GM12878 (cell line): Measurements from ENCODE around the gene KCNQ1. TPM values are rescaled to one million over a fixed set of nuclear protein-coding genes. Genes with fewer than 3 reads are reported as not detected.

Source experiments
- ATAC-seq: fragments of 200-7000 bp; cut with Tn5 transposase; 3 replicates; pipeline ENCODE4 v1.9.1; 2020; ENCODE audit warnings: mild to moderate bottlenecking, moderate library complexity
- BruUV-seq: library from RNA; stranded (reverse); fragments of 400-500 nt; replicated peaks from 2 replicates; lab custom pipeline; 2021; lab: Mats Ljungman, UMichigan
- CTCF ChIA-PET: fragments of 300-600 bp; sonication (Branson Sonifier 250); formaldehyde crosslinking; extraction: SDS; loops from one replicate; lab custom pipeline; 2021; ENCODE audit warnings: inconsistent platforms; lab: Yijun Ruan, JAX
- POLR2A ChIA-PET: fragments of 350-600 bp; formaldehyde crosslinking; extraction: SDS; loops from one replicate; lab custom pipeline; 2021; ENCODE audit warnings: inconsistent platforms; lab: Charles Lee
- RAD21 ChIA-PET: fragments of 300-600 bp; sonication (Branson Sonifier 250); formaldehyde crosslinking; loops from one replicate; lab custom pipeline; 2023; ENCODE audit warnings: antibody characterized with exemption; ENCODE audit not compliant: unreplicated experiment; lab: Charles Lee
- SMC1A ChIA-PET: fragments of 300-600 bp; sonication (Branson Sonifier 250); formaldehyde crosslinking; loops from one replicate; lab custom pipeline; 2023; ENCODE audit not compliant: unreplicated experiment, uncharacterized antibody; lab: Charles Lee
- DNase-seq: peaks from one replicate; pipeline ENCODE4 v3.0.0-alpha.2; 2011; ENCODE audit warnings: low read depth, low spot score
- FAIRE-seq: peaks from 3 replicates; lab custom pipeline; 2011; peaks lifted over from hg19 to GRCh38; lab: Jason Lieb, UNC
- H2AFZ ChIP-seq: 2 replicates; pipeline ENCODE4 v1.6.0; 2011; ENCODE audit warnings: low read depth, low read length, control low read depth; ENCODE audit not compliant: control insufficient read depth
- H3K27ac ChIP-seq: 2 replicates; pipeline ENCODE4 v1.5.1; 2011; ENCODE audit warnings: control low read depth; ENCODE audit not compliant: control insufficient read depth, insufficient read depth
- H3K27me3 ChIP-seq, 2 experiments: replicated peaks in 1 of 2; 2 replicates each; pipeline versions ENCODE4 v1.6.0 to v1.6.1; 2011; ENCODE audit warnings: low read length in 1 of 2; ENCODE audit not compliant: control insufficient read depth in 2 of 2, insufficient read depth in 2 of 2
- H3K36me3 ChIP-seq, 2 experiments: 2 replicates each; pipeline ENCODE4 v1.5.1; 2011; ENCODE audit warnings: low read length in 1 of 2; ENCODE audit not compliant: control insufficient read depth in 2 of 2, insufficient read depth in 2 of 2
- H3K4me1 ChIP-seq: 2 replicates; pipeline ENCODE4 v1.6.1; 2011; ENCODE audit warnings: mild to moderate bottlenecking, low read length, moderate library complexity, mixed read lengths; ENCODE audit not compliant: control insufficient read depth, insufficient read depth
- H3K4me2 ChIP-seq: 2 replicates; pipeline ENCODE4 v1.6.0; 2011; ENCODE audit warnings: control low read depth; ENCODE audit not compliant: control insufficient read depth, insufficient read depth
- H3K4me3 ChIP-seq: fragments of 200-600 bp; sonication (generic); 2 replicates; pipeline ENCODE4 v1.5.1; 2016
- H3K79me2 ChIP-seq: 2 replicates; pipeline ENCODE4 v1.6.0; 2011; ENCODE audit warnings: low read length; ENCODE audit not compliant: control insufficient read depth, insufficient read depth
- H3K9ac ChIP-seq: 2 replicates; pipeline ENCODE4 v1.8.0; 2011; ENCODE audit warnings: low read length, control low read depth, mixed read lengths; ENCODE audit not compliant: control insufficient read depth, insufficient read depth
- H3K9me3 ChIP-seq: replicated peaks from 3 replicates; pipeline ENCODE4 v1.5.1; 2011; ENCODE audit warnings: mild to moderate bottlenecking, low read length; ENCODE audit not compliant: control insufficient read depth, insufficient read depth
- H4K20me1 ChIP-seq: 2 replicates; pipeline ENCODE4 v1.6.0; 2011; ENCODE audit not compliant: control insufficient read depth, insufficient read depth
- BACH1 ChIP-seq: fragments of 450-650 bp; IDR thresholded peaks from 2 replicates; pipeline ENCODE4 v1.6.1; 2017; ENCODE audit warnings: mild to moderate bottlenecking, borderline replicate concordance
- BCLAF1 ChIP-seq: fragments of 450-650 bp; IDR thresholded peaks from 2 replicates; pipeline ENCODE4 v1.6.1; 2017; ENCODE audit warnings: antibody characterized with exemption, mild to moderate bottlenecking, moderate library complexity
- E2F8 ChIP-seq: fragments of 450-650 bp; IDR thresholded peaks from 2 replicates; pipeline ENCODE4 v1.6.1; 2018; ENCODE audit warnings: mild to moderate bottlenecking, low read depth, moderate library complexity; ENCODE audit not compliant: partially characterized antibody
- IRF5 ChIP-seq: fragments of 450-650 bp; IDR thresholded peaks from 2 replicates; pipeline ENCODE4 v1.6.1; 2017; ENCODE audit warnings: borderline replicate concordance
- MEF2A ChIP-seq: IDR thresholded peaks from 2 replicates; pipeline ENCODE4 v1.6.1; 2011; ENCODE audit warnings: low read depth, mild to moderate bottlenecking, low read length, moderate library complexity; ENCODE audit not compliant: insufficient read depth
- SIX5 ChIP-seq: IDR thresholded peaks from 2 replicates; pipeline ENCODE4 v1.6.1; 2011; ENCODE audit warnings: mild to moderate bottlenecking, low read depth, low read length, moderate library complexity; ENCODE audit not compliant: severe bottlenecking
- SKIL ChIP-seq: fragments of 450-650 bp; IDR thresholded peaks from 2 replicates; pipeline ENCODE4 v1.6.1; 2017; ENCODE audit warnings: mild to moderate bottlenecking, low read depth, inconsistent platforms; ENCODE audit not compliant: poor library complexity, severe bottlenecking
- ZNF592 ChIP-seq: fragments of 450-650 bp; IDR thresholded peaks from 2 replicates; pipeline ENCODE4 v1.6.1; 2017; ENCODE audit warnings: mild to moderate bottlenecking, moderate library complexity
- WGBS: methylation state at CpG from one replicate; pipeline ENCODE4 v1.1.6; 2016; ENCODE audit warnings: low lambda C conversion rate; ENCODE audit not compliant: insufficient replicate concordance, insufficient coverage; ENCODE audit errors: missing lambda C conversion rate; 5-methylcytosine and 5-hydroxymethylcytosine counted together
- in situ Hi-C: fragments of 300-500 bp; cut with MboI; formaldehyde crosslinking; loops from 9 replicates; pipeline ENCODE4 v1.14.3; 2018; ENCODE audit warnings: mixed read lengths
- intact Hi-C: fragments of 100-400 bp; cut with micrococcal nuclease; formaldehyde crosslinking; loops from one replicate; pipeline ENCODE4 v1.14.2; 2022; ENCODE audit not compliant: unreplicated experiment
- polyA plus RNA-seq, 11 experiments: library from polyadenylated mRNA; depleted of rRNA in 4 of 11; unstranded in 6 of 11; stranded (reverse) in 5 of 11; fragments of >200 nt; fragmentation: Nextera tagmentation in 4 of 11; fragmentation: Illumina TruSeq in 1 of 11; extraction: Ambion mirVana in 4 of 11; extraction: Trizol in 1 of 11; gene quantifications; 1 replicate in 1 of 11; 2 replicates in 10 of 11; pipeline versions ENCODE4 v1.2.1 to v1.2.3, GENCODE V29; 2011 to 2016; ENCODE audit warnings: inconsistent platforms in 2 of 11, missing spikeins in 2 of 11, low read depth in 1 of 11
- total RNA-seq, 4 experiments: library from RNA; depleted of rRNA in 3 of 4; stranded (reverse); fragments of >200 nt in 3 of 4; fragmentation: Illumina TruSeq in 1 of 4; extraction: Trizol in 1 of 4; gene quantifications; 2 replicates each; pipeline versions ENCODE4 v1.2.1 to v1.2.3, GENCODE V29; 2013 to 2021

Gene KCNQ1
- total and polyA plus RNA-seq, 10 of the 15 experiments (the other 5 are each of a cell fraction or from before 2014, with no cell fraction given) = 0.03 to 0.15 (median 0.12) TPM; not detected in 7

- in situ Hi-C loops = no loop called here
- Histone ChIP-seq H3K4me1 (no peaks in the 10 kb centered on the region), H4K20me1 (no peaks in the 10 kb centered on the region), H3K9ac (no peak overlapping the region), H3K79me2 (no peaks in the 10 kb centered on the region), H3K27me3 (peaks cover 2 to 7% of the 10 kb centered on the region in 2 experiments; a peak in 3 of 4 replicates), H3K36me3 (no peaks in the 10 kb centered on the region), H3K9me3 (no peaks in the 10 kb centered on the region; the same call in 2 of the 3 replicates), H2AFZ (no peak overlapping the region), H3K4me3 (no peak overlapping the region), H3K27ac (no peak overlapping the region), H3K4me2 (no peak overlapping the region)
- ChIA-PET RAD21 (no interaction called here), POLR2A (no interaction called here), SMC1A (no interaction called here), CTCF (no interaction called here)
- ATAC-seq (no peak), DNase-seq (no peak), FAIRE-seq (no peak)
- 28% methylated on average over 26 of the region's 26 CpGs for WGBS
- intact Hi-C loops = no loop called here
- BruUV-seq = no TSS peak
- TF ChIP-seq ZNF592 (no peak), BACH1 (no peak), IRF5 (no peak), E2F8 (no peak), SKIL (no peak), BCLAF1 (no peak), SIX5 (no peak), MEF2A (no peak)
Measured at GRCh38 chr11:2449548-2450320, 4.9 kb downstream of the KCNQ1 start.
